ENCODE results near the gene EEF1AKMT3.
"Not testable (repeated sequence)": the region's sequence is repeated elsewhere in the genome, so short reads cannot be mapped to it uniquely, and the experiment has no call there.

Gene EEF1AKMT3

GRCh38 chr12:57817990-57818331, 45.5 kb downstream of the EEF1AKMT3 start:
- not testable (repeated sequence) for DNase-seq (ENCODE audit: low read depth)

- not testable (repeated sequence) for DNase-seq (ENCODE audit: low read depth)
These were observed 47.7 kb downstream of the EEF1AKMT3 start for GRCh38 chr12:57820119-57820518.

DNA sequence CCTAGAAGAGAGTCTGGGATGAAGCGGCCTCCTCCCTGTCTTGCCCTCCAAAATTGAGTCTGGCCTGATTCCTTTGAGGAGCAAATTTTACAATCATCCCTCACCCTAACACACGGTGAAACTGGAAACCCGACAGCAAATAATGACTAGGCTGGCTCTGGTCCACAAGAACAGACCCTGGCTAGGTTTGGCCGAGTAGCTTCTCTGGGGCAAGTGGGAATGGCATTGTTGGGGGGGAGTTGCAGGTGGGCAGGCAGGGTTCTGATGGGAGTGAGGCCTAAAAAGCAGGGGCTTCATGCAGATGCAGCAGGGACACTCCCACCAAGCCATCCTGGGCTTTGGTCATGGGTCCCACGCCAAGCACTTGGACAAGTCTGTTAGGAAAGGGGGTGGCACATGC, 48.6 kb downstream of the EEF1AKMT3 start:
- not testable (repeated sequence) for DNase-seq (ENCODE audit: low read depth)

DNA sequence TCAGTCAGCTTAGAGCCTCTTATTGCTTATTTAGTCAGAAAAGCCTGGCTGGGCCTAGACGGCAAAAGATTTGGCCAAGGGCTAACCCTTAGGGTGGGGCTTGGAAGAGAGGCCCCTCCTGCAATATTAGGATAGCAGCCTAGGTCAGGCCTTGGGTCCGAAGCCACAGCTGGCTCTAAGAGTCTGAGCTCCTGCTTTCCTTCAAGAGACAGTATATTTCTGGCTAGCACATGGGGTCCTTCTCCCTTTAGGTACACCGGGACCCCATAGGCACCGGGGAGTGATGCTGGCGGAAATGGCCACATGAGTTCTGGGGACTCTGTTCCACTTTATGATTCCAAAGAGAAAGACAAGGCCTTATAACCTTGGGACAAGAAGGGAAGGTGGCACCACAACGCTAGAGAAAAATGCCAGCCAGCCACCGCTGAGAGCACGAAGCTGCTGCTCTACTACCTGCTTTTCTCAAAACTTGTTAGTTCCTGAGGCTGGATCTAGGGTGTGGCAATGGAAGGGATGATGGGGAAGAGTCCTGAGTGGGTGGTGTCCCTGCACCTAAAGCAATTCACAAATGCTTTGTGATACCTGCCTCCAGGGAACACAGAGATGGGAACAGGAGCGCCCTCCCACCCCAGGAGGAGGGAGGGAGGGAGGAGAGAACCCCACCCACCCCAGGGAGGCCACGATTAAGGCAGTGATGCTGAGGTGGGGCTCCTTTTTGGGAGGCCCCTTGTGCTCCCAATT, 49.2 kb downstream of the EEF1AKMT3 start:
- no peak for DNase-seq (ENCODE audit: low read depth)

GRCh38 chr12:57822392-57823130, 50.1 kb downstream of the EEF1AKMT3 start:
- no peak for DNase-seq (ENCODE audit: low read depth)

DNA sequence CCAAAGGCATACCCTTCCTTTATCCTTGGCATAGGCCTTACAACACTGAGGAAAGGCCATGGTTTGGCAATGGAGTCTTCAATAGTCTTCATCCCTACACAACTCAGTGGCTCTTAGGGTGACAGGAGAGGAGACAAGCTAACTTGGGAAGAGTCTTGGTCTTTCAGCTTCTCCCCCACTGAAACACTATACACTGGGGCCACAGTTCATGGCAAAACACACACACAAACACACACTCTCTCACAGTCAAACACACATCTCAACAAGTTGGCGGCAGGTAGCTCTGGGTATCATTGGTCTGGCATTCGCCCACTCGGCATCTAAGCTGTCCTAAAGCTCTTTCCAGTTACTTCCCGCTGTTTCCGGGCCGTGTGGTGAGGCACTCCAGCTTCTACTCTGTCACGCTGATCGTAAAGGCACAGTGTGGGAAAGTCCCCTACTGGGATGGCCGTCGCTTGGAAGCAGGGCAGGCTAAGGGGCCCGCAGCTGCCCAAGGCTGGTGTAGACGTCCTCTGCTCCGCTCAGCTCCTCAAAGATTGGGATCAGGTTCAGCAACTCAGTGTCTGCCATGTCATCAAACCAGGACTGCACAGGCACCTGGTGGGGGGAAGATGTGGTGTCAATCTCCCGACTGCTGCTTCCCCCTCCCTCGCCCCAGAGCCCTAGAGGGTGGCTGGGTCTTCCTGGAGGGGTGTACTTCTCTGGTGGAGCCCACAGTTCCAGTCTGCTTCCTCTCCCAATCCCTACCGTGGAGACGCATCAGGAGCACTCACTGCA, 50.9 kb downstream of the EEF1AKMT3 start:
- DNase-seq (ENCODE audit: low read depth): no peak

- no peak for DNase-seq (ENCODE audit: low read depth)
These were observed 51.7 kb downstream of the EEF1AKMT3 start for GRCh38 chr12:57823908-57824640.

DNA sequence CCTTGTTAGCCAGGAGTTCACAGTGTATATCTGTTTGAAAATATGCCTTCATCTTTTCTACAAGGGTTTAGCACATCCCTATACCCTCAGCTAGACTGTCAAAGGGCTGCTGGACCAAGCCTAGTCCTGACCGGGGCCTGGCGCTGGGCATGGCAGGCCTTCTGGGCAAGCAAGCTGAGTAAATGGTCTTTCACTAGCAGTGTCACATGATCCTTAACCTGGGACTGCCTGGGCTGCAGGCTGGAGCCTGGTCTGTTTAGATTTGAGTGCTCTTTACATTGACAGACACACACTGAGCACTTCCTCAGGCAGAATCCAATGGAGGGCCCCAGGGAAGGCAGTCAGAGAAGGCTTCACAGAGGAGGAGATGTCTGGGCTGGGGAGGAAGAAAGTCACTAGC, 53.0 kb downstream of the EEF1AKMT3 start:
- no peak for DNase-seq (ENCODE audit: low read depth)

GRCh38 chr12:57826400-57826799, 54.0 kb downstream of the EEF1AKMT3 start:
- no peak for DNase-seq (ENCODE audit: low read depth)

DNA sequence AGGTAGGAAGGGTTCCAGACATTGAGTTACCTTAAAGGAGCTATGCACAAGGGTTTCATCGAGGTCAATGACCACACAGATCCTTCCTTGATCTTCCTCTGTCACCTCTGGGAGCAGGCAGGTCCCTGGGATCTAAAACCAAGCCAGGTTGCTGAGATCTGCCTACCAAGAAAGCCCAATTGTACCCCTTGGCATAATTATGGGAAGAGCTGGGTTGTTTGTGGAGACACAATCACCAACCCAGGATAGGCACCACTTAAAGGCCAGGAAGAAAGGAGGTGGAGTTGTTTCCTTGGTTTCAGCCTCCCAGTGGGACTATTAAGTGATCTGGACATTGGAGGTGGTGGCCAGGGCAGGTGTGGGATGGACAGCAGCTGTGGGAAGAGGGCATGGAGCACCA, 54.6 kb downstream of the EEF1AKMT3 start:
- DNase-seq (ENCODE audit: low read depth): no peak

DNA sequence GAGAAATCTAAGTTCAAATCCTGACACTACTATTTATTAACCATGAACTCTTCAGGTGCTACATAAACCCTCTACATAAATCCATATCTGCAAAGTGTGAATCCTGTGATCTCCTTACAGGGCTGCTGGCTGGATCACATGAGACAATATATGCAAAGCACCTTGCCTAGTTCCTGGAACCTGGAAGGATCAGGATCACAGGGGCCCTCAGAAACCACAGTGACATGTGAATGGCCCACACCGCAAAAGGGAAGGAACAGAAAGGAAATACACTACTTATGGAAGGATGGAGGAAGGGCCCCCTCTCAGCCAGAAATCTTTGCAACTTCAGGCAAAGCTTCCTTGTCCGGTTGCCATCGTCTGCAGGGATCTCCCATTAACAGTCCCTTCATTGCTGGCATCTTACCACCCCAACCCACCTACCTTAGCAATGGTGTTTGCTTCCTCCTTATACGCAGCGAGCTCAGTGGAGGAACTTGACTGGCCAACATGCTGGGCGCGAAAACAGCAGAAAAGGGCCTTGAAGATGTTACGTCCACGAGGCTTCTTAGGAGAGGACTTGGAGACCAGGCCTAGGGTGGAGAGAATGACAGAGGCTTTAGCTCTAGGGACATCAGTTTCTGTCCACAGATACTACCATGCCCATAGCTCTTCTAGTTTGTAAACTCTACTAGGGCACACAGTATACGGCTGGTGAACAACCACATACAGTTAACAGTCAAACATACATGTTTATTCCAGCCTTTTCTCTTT, 56.8 kb downstream of the EEF1AKMT3 start:
- no peak for DNase-seq (ENCODE audit: low read depth)

DNA sequence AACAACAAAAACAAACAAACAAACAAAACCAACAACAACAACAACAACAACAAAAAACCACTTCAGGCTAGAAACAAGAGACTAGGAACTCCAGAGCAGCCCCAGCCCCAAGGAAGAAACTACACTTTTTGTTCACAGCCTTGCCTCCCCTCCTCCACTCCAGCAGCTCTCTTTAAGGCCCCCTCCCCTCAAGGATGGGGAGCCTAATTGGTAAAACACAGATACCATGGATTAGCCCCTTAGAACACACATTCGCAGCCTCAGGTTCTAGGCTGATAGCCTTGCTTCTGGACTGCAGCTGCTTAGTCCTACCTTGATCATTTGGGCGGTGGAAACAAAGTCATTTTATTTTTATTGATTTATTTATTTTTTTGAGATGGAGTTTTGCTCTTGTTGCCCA, 58.0 kb downstream of the EEF1AKMT3 start:
- DNase-seq (ENCODE audit: low read depth): no peak
